LNCaP clone FGC (cell line): ENCODE results near the gene PLCG2.

ENCODE experiments used
- DNase-seq: peaks from one replicate; pipeline ENCODE4 v3.0.0-alpha.2; 2011; ENCODE audit warnings: low read depth
- H3K4me3 ChIP-seq: 2 replicates; pipeline ENCODE4 v1.5.1; 2011; ENCODE audit warnings: mild to moderate bottlenecking, low read depth, low read length, control low read depth
- TF ChIP-seq, protein P1 (sequence below): IDR thresholded peaks from 2 replicates; pipeline ENCODE4 v1.5.1; 2012; ENCODE audit warnings: mild to moderate bottlenecking; ENCODE audit not compliant: control insufficient read depth, insufficient read depth; ENCODE audit errors: extremely low read depth

Gene PLCG2

DNA sequence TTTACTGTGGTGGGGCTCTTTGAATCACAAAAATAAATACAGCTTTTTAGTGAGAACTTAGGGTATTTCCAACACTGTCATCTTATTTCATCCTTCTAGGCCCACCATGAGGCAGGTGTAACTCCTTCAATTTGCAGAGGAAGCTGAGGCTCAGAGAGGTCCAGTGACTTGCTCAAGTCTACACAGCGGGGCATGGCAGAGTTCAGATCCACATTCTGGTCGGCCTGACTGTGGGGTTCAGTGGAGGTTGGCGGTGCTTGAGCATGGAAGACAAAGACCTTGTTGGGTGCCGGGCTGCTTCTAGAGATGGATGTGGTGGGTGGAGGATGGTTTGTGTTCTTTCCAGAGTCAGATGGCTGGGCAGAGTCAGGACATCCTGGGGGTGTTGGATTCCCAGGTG lies 39.8 kb downstream of the PLCG2 start:
- no peak for DNase-seq
- H3K4me3 ChIP-seq = no peak overlapping the region
- TF ChIP-seq, protein P1, sequence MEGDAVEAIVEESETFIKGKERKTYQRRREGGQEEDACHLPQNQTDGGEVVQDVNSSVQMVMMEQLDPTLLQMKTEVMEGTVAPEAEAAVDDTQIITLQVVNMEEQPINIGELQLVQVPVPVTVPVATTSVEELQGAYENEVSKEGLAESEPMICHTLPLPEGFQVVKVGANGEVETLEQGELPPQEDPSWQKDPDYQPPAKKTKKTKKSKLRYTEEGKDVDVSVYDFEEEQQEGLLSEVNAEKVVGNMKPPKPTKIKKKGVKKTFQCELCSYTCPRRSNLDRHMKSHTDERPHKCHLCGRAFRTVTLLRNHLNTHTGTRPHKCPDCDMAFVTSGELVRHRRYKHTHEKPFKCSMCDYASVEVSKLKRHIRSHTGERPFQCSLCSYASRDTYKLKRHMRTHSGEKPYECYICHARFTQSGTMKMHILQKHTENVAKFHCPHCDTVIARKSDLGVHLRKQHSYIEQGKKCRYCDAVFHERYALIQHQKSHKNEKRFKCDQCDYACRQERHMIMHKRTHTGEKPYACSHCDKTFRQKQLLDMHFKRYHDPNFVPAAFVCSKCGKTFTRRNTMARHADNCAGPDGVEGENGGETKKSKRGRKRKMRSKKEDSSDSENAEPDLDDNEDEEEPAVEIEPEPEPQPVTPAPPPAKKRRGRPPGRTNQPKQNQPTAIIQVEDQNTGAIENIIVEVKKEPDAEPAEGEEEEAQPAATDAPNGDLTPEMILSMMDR = no peak

DNA sequence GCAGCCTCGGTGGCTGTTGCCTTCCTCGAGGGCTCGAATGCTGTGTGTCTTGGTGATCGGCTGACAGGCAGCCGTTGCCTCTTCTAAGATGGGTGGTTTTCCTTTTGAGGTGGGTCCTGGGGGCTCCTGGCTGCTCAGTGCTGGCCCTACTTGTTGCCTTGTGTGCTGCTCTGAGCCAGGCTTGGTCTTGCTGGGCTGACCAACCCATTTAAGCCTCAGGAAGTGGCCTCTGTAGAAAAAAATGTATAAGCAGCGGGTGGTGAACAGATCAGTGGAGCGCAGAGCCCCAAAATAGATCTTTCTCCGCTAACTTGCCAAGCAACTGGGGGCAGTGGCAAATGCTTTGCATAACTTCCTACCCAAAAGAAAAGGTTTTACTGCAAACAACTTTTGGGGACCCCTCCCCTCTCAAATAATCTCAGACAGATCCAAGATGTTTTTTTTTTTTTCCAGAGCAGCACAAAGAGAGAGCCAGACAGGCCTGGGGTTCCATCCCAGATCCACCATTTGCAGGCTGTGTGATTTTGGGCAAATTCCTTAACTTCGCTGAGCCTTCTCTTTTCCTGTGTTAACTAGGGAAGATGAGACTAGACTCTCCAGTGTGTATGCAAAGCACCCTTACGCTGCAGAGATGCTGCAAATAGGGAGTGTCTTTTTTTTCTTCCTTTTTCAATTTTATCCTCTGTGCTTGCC lies 42.5 kb downstream of the PLCG2 start:
- TF ChIP-seq, protein P1 = no peak
- no peak for DNase-seq
- no peak overlapping the region for H3K4me3 ChIP-seq

DNA sequence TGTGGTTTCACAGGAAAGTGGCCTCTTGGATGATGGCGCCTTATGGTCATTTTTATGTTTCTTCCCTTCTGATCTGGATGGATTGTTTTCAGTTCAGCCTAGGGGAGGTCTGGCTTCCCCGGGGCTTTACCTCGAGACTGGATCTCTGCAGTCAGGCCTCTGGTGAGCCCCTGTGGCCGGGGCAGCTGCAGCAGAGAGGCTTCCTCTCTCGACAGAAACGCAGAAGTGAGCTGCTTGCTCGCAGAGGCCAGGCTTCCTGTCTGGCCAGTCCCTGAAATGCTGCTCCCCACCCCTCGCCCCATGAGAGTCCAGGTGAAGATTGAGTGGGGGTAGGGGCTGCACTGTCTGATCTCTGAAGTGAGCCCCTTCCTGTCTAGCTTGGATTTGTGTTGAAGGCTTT lies 44.0 kb downstream of the PLCG2 start:
- no peak for DNase-seq
- H3K4me3 ChIP-seq = no peak overlapping the region
- TF ChIP-seq, protein P1 = no peak

DNA sequence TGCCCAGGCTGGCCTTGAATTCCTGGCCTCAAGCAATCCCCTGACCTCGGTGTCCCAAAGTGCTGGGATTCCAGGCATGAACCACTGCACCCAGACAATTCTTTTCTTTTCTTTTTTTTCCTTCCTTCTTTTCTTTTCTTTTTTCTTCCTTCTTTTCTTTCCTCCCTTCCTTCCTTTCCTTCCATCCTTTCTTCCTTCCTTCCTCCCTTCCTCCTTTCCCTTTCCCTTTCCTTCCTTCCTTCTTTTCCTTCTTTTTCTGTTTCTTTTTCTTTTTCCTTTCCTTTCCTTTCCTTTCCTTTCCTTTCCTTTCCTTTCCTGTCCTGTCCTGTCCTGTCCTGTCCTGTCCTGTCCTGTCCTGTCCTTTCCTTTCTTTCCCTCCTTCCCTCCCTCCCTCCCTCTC lies 44.6 kb downstream of the PLCG2 start:
- no peak for DNase-seq
- H3K4me3 ChIP-seq = no peak overlapping the region
- TF ChIP-seq, protein P1 = no peak

DNA sequence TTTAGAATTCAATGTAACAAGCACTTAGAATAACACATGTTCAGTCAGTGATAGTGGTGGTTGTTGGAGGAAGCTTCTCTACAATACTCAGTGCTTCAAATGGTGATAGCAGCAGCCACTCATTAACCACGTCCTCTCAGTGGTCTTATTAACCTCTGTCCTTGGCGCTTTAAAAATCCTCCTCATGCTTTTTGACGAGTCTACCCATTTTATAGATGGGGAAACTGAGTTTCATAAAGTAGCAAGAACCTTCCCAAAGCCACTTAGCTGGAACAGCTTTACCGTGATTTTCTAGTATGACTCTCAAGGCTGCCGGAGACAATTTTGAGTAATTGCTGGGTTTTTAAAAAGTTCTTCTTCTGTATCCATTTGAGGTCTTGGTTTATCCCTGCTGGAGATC lies 47.4 kb downstream of the PLCG2 start:
- TF ChIP-seq, protein P1 = no peak
- no peak for DNase-seq
- no peak overlapping the region for H3K4me3 ChIP-seq

DNA sequence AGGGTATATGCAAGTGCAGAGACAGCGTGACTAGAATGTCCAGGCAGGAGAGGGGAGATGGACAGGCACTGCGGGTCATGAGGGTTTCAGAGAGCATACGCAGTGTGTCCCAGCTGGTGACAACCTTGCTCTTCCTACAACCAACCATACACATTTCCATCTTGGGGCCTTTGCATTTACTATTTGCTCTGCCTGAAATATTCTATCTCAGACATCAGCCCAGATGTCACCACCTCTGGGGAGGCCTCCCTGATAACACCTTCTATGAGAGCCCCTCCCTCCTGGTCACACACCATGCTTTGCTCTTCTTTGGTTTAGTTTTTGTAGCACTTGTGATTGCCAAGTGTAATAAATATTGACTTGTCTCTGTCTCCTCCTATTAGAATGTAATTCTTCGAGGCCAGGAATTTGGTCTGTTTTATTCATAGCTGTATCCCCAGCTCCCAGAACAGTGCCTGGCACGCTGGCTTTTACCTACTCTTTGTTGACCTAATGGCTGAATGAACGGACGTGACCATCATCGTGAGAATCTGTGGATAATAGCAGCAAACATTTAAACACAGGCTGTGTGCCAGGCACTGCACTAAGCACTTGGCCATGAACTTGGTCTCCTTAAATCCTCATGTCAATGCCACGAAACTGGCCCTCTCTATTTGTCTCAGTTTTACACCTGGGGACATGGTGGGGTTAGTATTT lies 51.9 kb downstream of the PLCG2 start:
- TF ChIP-seq, protein P1 = no peak
- no peak overlapping the region for H3K4me3 ChIP-seq
- no peak for DNase-seq
